Measurements from ENCODE around the gene ABHD14A.

- TF ChIP-seq, protein P1, sequence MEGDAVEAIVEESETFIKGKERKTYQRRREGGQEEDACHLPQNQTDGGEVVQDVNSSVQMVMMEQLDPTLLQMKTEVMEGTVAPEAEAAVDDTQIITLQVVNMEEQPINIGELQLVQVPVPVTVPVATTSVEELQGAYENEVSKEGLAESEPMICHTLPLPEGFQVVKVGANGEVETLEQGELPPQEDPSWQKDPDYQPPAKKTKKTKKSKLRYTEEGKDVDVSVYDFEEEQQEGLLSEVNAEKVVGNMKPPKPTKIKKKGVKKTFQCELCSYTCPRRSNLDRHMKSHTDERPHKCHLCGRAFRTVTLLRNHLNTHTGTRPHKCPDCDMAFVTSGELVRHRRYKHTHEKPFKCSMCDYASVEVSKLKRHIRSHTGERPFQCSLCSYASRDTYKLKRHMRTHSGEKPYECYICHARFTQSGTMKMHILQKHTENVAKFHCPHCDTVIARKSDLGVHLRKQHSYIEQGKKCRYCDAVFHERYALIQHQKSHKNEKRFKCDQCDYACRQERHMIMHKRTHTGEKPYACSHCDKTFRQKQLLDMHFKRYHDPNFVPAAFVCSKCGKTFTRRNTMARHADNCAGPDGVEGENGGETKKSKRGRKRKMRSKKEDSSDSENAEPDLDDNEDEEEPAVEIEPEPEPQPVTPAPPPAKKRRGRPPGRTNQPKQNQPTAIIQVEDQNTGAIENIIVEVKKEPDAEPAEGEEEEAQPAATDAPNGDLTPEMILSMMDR (conservative IDR thresholded peaks at IDR 0.05 in 1 of 2, IDR thresholded peaks at IDR 0.05 in 1 of 2; ENCODE audit: extremely low read depth in 1 of 2, insufficient read depth in 1 of 2, low read depth in 1 of 2, low read length in 2 of 2) = no peak
- TF ChIP-seq EZH2 (IDR thresholded peaks at IDR 0.05; ENCODE audit: borderline replicate concordance, low read length) = no peak
Observed at GRCh38 chr3:51964521-51964920, 10.3 kb upstream of the ABHD14A start.

Data from mammary epithelial cell (primary cell).